CD4-positive, alpha-beta T cell treated with Interleukin-15 for 1 hour (primary cell): Measurements from ENCODE around the gene UNC5CL.

Experiments used
- DNase-seq: peaks from one replicate; pipeline ENCODE4 v3.0.0-alpha.2; 2020

Gene UNC5CL, protein sequence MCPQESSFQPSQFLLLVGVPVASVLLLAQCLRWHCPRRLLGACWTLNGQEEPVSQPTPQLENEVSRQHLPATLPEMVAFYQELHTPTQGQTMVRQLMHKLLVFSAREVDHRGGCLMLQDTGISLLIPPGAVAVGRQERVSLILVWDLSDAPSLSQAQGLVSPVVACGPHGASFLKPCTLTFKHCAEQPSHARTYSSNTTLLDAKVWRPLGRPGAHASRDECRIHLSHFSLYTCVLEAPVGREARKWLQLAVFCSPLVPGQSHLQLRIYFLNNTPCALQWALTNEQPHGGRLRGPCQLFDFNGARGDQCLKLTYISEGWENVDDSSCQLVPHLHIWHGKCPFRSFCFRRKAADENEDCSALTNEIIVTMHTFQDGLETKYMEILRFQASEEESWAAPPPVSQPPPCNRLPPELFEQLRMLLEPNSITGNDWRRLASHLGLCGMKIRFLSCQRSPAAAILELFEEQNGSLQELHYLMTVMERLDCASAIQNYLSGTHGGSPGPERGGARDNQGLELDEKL

DNA sequence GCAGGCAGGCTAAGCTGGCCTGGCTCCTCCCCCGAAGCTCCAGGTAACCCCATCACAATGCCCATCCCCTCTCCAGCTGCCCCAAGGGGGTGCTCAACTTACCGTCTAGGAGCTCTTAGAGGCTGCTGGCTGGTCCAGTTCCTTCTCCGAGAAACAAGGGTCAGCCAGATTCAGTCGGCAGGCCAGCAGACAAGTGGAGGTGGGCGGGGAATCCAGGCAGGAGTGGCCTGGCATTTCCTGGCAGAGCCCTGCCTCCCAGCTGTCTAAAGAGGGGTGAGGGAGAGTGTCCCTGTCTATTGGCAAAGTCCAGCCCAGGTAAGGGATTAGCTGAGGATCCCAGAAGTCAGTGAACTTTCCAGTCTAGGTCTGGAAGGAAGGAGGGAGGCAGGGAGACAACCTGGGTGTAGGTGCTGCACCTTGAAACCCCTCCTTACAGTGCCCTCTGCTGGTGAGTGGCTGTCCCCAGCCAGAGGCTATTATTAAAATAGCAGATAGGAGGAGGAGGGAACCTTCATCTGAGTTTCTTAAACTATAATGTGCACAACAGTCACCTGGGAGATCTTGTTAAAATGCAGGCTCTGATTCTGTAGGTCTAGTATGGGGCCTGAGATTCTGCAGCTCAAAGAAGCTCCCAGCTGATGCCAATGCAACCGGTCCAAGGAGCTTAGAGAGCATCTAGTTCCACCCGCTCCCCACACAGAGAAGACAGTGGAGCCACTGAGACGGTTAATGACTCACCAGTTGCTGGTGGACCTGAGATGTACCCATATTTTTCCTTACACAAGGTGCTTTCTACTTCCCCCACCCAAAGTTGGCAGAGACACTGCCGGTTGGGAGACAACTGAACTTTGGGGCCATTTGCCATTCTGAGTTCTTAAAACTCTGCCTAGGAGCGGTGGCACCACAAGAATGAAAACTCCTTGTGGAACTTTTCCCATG, at the start of gene UNC5CL:
UNC5CL (minus strand) TSS at position 162 of the 939 bp plus-strand sequence. CDS start 4,147 bp downstream, outside the sequence.
- DNase-seq, result peak; percentile 43

GRCh38 chr6:41088451-41088850, 49.4 kb upstream of the UNC5CL start:
- no peak for DNase-seq

- DNase-seq, result no peak
These were observed 46.2 kb upstream of the UNC5CL start for GRCh38 chr6:41085182-41085581.

DNA sequence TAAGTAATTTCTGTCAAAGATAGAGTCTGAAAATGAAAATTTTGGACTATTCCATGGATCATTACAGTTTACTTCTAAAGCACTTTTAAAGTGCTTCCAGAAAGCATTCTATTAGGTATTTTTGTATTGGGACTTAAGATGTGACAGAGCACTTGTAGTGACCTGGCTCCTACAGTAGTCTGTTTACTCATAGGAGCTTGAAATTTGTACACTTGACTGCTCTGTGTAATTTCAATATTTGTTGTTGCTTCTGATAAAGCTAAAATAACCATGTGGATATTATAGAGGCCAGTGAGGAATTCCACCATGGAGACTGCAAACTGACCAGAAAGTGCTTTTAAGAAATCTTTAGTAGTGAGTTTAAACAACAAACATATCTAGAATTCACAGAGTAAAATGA, 44.1 kb upstream of the UNC5CL start:
- no peak for DNase-seq

- DNase-seq, result peak; percentile 31
These were observed 41.6 kb upstream of the UNC5CL start for GRCh38 chr6:41080621-41081020.

DNA sequence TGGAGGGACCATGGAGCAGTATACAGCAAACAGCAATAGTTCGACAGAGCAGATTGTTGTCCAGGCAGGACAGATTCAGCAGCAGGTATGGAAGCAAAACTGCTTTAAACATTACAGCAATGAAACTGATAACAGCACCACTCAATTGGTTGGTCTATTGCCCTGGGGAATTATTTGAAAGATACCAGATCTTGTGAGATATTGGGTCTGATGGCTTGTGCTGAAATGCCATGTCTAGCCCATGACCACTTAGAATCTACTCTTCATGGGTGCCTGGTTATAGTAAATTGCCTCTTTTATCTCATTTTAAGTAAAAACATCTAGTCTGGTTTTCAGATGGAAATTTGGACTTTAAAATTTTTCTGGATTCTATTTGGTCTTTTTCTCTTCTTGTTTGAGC, 40.1 kb upstream of the UNC5CL start:
- DNase-seq, result no peak

GRCh38 chr6:41078101-41078500, 39.1 kb upstream of the UNC5CL start:
- no peak for DNase-seq

GRCh38 chr6:41077536-41077935, 38.5 kb upstream of the UNC5CL start:
- DNase-seq, result no peak

GRCh38 chr6:41075651-41076626, 36.9 kb upstream of the UNC5CL start:
- DNase-seq, result no peak

GRCh38 chr6:41074692-41075436, 35.8 kb upstream of the UNC5CL start:
- no peak for DNase-seq

GRCh38 chr6:41073968-41074691, 35.1 kb upstream of the UNC5CL start:
- DNase-seq, result no peak

DNA sequence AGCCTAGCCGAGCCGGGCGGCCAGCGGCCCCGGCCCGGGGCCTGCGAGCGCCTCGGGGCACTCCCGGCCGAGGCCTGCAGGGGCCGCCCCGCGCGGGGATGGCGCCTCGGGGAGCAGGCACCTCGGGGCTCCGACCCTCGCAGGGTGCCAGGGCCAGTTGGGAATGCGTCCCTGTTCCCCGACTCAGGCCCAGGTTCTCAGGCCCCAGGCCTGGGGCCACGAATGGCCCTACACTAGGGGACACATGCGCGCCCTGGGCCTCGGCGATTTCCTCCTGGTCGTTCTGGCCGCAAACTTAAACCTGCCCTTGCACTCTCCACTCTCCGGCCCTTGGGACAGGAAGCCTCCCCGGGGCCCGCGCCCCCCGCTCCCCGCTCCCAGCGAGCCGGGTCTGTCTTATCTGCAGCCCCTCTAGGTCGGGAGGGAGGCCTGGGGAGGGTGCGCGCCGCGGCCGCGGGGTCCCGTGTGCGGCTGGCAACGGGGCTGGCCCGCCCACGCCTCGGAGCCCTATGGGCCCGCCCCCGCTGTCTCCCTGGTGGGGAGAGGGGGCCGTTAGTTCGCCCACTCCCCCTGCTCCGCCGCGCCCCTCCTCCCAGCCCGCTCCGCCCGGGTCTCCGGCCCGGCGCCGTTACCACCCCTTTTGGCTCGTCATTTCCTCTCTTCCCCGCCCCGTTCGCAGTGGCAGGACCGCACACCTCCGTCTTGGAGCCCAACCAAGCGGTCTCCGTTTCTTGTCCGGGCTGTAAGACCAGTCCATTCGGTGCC, 34.4 kb upstream of the UNC5CL start:
- DNase-seq, result peak; percentile 88

- no peak for DNase-seq
These were observed 33.8 kb upstream of the UNC5CL start, which contains the start of gene NFYA for GRCh38 chr6:41072836-41073202. NFYA (plus strand) TSS chr6:41072974; CDS start chr6:41079090, 6,116 bp downstream.

DNA sequence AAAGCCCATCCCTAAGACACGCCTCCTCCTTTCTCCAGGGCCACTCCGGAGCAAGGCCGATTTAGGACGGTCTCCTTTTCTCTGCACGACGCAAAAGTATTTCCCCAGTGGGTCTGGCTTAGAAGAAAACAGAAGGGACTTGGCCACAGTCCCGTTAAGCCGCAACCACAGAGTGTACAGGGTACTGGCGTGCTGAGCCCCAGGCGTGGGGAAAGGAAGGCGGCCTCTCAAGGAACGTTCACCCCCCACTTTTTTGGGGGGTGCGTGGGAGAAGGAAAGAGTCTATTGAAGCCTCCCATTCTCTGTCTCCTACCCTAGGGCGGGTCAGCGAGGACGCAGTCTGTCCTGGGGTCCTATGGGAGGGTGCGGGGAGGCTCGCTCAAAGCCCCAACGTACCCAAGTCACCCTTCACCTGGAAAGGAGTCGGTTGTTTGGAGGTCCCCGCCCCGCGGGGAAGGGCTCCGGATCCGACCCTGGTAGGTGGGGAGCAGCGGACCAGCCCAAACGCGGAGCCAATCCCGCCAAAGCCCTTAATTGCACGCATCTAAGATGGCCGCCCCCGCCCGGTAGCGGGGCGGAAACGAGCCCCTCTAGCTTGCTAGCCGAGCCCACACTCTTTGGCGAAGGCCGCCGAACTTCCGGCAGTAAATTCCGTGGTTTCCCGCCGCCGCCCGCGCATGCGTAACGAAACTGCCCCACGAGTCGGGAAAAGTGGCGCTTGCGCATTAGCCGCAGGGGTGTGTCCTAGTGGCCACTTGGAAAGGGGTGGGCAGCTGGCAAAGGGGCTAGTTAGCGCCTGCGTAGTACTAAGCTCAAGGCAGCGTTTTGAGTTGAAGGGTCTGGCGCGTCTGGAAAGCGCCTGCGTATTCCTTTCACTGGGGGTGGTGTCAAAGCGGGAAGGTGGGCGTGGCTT, 33.2 kb upstream of the UNC5CL start, which contains the start of gene OARD1:
OARD1 (minus strand) TSS at position 434 of the 913 bp plus-strand sequence. CDS start 722 bp downstream, outside the sequence.
- DNase-seq, result peak; percentile 99

- DNase-seq, result no peak
These were observed 32.5 kb upstream of the UNC5CL start for GRCh38 chr6:41071501-41071922.

DNA sequence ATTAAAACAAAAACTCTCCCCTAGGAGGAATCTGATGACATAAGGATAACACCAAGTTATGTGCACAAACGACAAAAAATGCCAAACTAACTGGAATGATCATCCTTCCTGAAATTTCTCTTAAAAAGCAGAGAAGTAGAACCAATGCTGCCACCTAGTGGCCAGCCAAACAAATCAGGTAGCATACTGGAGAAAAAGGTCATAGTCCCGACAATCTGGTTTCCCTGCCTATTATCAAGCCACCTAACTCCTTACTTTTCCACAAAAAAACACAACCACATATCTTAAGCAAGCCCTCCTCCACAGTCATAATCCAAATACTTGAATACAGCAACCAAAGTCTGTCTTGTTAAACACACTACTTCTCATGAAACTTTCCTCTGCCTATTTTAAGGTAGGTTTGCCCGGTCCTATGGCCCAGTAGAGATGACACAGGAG, 27.9 kb upstream of the UNC5CL start:
- peak; percentile 56 for DNase-seq

DNA sequence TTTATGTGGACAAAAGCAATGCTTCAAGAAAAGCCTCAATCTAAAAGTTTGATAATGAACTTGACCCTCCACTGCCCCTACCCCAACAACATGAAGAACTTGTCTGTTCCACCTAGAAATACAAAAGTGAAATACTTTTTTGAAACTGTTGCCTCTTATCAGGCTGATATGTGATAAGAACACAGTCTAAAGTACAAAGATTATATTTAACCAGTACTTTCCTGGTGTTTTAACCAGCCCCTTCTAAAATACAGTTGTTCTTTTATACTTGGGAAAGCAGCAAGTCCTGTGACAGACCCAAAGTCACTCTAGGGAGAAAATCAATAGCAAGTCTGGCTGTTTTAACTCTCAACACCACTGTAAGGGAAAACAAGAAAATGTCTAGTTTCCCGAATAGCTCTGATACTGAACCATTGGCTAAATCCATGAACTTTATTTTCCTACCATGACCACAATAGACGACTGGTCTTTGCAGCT, 26.6 kb upstream of the UNC5CL start:
- DNase-seq, result no peak

DNA sequence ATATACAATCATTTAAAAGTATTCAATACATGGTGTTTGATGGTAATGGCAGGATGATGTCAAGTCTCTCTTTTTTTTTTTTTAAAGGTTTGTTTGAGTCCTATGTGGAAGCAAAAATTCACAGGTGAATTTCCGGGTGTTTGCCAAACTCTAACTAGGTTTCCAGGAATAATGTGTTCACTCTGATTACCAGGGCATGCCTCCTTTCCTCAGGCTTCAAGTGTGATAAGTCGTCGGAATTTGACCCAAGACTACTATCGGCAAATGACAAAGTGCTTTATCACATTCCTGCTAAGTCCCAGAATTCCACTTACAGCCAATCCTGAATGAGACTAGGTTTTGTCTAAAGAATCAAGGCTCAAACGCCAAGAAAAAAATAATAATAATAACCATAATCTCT, 25.8 kb upstream of the UNC5CL start:
- DNase-seq, result no peak
